C1 segment of cervical spinal cord (tissue), 14 donors: ENCODE results near the gene PARP15.

Experiments
- DNase-seq, 14 donors: peaks; one replicate each; lab custom pipeline; 2025; lab: John Stamatoyannopoulos, UW

Gene PARP15

GRCh38 chr3:122572940-122573412, 4.5 kb upstream of the PARP15 start:
- DNase-seq, result peak in 1 of 14 donors; percentile 7

GRCh38 chr3:122576174-122576940, 1.1 kb upstream of the PARP15 start:
- no peak for DNase-seq

- DNase-seq, result no peak
Observed at GRCh38 chr3:122578069-122578740, 755 bp downstream of the PARP15 start.

- DNase-seq, result no peak
Observed at GRCh38 chr3:122580470-122580869, 3.0 kb downstream of the PARP15 start.

DNA sequence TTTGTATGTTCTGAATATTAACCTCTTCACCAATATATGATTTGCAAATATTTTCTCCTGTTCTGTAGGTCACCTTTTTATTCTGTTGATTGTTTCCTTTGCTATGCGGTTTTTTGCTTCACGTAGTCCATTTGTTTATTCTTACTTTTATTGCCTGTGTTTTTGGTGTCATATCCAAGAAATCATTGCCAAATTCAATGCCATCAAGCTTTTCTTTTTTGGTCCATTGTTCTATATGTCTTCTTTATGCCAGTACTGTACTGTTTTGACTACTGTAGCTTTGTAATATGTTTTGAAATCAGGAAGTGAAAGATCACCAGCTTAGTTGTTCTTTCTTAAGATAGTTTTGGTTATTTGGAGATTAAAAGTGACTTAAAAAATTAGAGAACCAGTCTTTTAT, 4.2 kb downstream of the PARP15 start:
- no peak for DNase-seq

DNA sequence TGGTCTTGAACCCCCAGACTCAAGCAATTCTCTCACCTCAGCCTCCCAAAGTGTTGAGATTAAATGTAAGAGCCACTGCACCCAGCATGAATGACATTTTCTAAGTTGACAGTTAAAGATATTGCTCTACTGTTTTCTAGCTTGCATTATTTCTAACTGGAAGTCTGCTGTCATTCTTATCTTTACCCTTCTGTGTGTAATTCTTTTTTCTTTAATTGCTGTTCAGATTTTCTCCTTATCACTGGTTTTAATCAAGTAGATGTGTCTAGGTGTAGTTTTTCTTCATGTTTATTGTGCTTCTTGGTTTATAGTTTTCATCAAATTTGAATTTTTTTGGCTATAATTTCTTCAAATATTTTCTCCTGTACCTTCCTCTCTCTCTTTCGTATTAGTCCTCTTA, 4.9 kb downstream of the PARP15 start:
- no peak for DNase-seq

DNA sequence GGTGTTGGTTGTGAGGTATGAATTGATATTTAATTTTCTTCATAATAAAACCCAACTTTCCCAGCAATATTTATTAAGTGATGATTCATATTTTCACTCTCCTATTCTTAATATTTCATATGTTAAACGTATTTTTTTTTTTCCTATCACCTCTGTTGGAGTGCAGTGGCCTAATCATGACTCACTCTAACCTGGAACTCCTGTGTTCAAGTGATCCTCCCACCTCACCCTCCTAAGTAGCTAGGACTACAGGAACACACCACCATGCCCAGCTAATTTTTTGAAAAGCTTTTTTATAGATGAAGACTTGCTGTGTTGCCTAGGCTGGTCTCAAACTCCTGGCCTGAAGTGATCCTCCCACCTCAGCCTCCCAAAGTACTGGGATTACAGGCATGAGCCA, 8.6 kb downstream of the PARP15 start:
- no peak for DNase-seq

DNA sequence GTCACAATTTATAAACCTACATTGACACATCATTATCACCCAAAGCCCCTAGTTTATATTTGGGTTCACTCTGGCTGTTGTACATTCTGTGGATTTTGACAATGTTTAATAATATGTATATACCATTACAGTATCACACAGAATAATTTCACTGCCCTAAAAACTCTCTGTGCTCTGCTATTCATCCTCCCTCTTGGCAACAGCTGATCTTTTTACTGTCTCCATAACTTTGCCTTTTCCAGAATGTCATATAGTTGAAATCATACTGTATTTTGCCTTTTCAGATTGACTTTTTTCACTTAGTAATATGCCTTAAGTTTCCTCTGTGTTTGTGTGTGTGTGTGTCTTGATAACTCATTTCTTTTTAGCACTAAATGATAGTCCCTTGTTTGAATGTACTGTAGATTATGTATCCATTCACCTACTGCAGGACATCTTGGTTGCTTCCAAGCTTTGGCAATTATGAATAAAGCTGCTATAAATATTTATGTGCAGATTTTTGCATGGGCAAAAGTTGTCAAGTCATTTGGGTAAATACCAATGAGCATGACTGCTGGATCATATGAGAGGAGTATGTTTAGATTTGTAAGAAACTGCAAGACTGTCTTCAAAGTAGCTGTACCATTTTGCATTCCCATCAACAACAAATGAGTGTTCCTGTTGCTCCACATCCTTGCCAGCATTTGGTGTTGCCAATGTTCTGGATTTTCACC, 9.5 kb downstream of the PARP15 start:
- no peak for DNase-seq

GRCh38 chr3:122587572-122587971, 10.1 kb downstream of the PARP15 start:
- DNase-seq, result no peak

GRCh38 chr3:122589297-122589696, 11.8 kb downstream of the PARP15 start:
- DNase-seq, result no peak

DNA sequence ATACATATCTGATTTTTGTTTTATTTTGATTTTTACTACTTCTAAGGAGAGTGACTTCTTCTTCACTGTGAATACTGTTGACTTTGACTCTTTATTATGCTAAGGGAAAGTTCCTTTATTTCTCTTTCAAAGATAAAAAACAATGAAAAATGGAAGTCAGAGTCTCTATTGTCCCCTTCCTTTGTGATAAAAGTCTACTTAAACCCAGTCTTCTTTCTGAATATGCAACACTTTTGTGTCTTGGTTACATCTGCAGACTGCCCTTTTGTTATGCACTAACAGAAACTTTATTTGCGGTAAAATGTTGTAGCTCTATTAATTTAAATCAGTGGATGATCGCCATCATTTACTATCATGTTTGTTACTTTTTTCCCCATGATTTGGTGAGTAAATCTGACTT, 13.2 kb downstream of the PARP15 start:
- no peak for DNase-seq

- DNase-seq, result no peak
Observed at GRCh38 chr3:122594025-122594424, 16.6 kb downstream of the PARP15 start.

GRCh38 chr3:122598151-122598550, 20.7 kb downstream of the PARP15 start:
- no peak for DNase-seq

DNA sequence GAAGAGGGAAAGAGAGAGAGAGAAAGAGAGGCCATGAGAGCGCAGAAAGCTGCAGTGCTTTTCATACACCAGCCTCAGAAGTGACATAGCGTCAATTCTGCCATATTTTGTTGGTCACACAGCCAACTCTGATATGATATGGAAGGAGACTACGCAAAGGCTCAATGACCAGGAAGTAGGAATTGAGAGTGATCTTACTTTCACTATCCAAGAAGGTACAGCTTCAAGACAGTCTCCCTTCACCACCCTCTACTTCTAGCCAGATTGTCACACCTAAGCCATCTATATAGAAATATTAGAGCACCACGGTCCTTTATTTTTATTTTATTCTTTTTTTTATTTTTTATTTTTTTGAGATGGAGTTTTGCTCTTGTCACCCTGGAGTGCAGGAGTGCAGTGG, 21.1 kb downstream of the PARP15 start:
- DNase-seq, result no peak

GRCh38 chr3:122602011-122602710, 24.7 kb downstream of the PARP15 start:
- no peak for DNase-seq

DNA sequence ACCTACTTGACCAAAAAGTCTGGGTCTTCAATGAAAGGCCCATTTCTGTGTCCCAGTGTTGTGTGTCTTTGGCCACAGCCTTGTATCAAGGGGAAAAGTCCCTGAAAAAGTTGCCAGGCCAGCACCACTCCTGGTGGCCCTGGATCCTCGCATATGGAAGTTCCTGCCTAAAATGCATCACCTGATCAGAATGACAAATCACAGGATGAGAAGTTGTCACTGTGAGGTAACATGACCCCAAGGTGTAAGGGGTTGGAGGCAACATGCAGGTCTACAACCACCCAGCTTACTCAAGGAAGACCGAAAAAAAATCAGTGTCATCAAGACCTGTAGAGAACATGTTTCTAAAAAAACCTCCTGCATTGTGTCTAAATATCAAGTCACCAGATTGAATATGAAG, 25.6 kb downstream of the PARP15 start:
- no peak for DNase-seq

DNA sequence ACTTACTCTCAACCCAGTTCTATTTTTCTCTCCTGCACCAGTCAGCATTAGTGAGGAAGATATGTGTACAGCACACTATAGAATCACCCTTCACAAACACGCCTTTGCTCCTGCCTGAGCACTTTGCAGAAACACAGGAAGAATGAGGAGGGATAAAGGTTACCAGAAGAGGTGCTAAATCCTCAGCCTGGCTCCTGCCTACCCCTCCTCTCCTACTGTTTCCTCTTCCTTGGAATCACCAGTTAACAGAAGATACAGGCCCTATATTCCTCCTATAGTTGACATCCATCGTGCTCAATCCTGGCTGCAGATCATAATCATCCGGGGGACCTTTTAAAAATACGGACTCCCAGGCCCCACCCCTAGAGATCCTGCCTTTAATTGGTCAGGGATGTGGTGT, 28.9 kb downstream of the PARP15 start:
- DNase-seq, result no peak

DNA sequence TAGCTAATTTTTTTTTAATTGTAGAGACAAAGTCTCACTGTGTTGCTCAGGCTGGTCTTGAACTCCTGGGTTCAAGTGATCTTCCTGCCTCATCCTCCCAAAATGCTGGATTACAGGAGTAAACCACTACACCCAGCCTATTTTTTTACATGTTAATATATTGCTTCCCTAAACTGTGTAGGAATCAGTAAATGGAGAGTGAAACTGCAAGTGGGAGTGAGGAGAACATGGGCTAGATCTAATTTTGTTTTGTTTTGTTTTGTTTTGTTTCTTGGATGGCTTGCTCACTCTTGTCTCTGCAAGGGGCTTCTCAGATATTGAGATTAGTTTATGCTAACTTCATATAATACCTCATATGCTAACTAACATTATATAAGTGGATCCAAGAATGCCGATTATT, 31.5 kb downstream of the PARP15 start:
- no peak for DNase-seq

DNA sequence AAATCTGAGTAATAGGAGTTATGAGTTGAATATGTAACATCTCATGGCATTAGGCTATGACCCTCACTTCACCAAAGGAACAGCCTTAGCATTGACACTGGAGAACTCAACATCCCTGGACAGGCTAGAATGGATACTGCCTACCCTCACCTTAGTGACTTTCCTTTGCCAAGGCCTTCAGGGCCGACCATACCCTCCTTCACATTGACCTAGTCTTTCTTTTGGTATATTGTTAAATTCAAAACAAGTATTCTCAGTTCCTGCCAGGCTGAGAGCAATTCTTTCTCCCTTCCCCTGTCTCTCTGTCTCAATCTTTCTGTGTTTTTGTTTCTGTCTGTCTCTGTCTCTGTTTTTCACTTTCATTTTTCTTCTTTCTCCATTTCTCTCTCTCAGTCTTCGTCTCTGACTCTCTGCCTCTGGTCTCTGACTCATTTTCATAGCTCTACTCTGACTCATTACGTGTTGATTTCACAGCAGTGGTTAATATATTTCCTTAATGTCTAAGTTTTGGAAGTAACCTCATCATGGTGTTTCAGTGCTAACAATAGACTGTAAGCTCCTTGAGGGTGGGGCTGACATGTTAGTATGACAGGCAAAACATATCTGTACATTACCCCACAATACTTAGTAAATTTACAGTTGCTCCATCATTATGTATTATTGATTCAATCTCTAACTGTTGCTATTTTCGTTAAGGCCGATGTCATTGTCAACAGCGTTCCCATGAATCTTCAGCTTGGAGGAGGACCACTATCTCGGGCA, 32.5 kb downstream of the PARP15 start:
- DNase-seq, result no peak

DNA sequence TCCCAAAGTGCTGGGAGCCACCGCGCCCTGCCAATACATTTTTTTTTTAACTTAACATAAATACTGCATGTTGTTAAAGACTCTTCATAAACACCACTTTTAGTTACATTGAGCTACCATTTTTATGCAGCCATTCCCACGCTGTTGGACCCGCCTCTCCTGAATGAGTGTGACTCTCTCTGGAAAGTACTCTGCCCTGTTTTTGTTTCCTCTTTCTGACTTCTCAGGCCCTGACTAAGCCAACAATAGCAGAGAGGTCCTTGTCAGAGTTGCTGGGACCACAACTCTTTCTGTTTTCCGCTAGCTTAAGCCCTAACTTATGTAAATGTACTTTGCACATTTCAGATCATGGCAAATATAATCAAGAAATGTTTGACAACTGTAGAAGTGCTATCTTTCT, 35.2 kb downstream of the PARP15 start:
- DNase-seq, result no peak

GRCh38 chr3:122615303-122615702, 37.9 kb downstream of the PARP15 start:
- no peak for DNase-seq
